H7 (cell line): ENCODE measurements around the gene NAT9. TPM values are rescaled to one million over a fixed set of nuclear protein-coding genes. Genes with fewer than 3 reads are reported as not detected.
A peak's percentile ranks its signal among the peaks of the same experiment; 100 is the strongest.

Experiments used
- DNase-seq: peaks from one replicate; pipeline ENCODE4 v3.0.0; 2012
- H3K27me3 ChIP-seq: 2 replicates; pipeline ENCODE4 v1.6.0; 2011; ENCODE audit warnings: mild to moderate bottlenecking, low read length; ENCODE audit not compliant: control insufficient read depth, insufficient read depth
- H3K36me3 ChIP-seq: replicated peaks from 2 replicates; pipeline ENCODE4 v1.5.1; 2011; ENCODE audit warnings: low read length; ENCODE audit not compliant: control insufficient read depth, insufficient read depth
- H3K4me3 ChIP-seq: 2 replicates; pipeline ENCODE4 v1.5.1; 2011; ENCODE audit warnings: low read depth, mild to moderate bottlenecking, control low read depth, low read length, moderate library complexity; ENCODE audit not compliant: insufficient read depth
- total RNA-seq: library from RNA; depleted of rRNA; stranded (reverse); fragments of >200 nt; shearing (Covaris generic); gene quantifications from 2 replicates; pipeline ENCODE4 v1.2.3, GENCODE V29; 2014

Gene NAT9
- total RNA-seq, 1 experiment from 2014 or later, result 47.9 TPM

DNA sequence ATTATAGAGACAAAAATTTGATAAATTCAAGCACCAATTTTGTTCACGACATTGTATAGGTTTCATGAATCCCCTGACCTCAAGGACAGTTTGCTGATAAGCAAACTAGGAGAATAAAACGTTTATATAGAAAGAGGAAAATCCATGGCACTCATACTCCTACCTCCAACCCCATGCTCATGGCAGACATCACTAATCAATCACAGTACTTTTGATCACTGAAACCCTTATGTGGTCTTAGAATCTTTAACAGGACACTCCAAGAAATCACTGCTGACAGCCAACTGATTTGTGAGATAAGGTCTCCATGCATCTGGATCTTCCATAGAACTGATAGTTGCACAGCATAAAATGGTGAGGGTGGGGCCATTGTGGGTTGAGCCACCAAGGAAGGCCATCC lies 32.4 kb downstream of the NAT9 start:
- Histone ChIP-seq H3K36me3 (no peaks in the 10 kb centered on the region), H3K4me3 (no peak overlapping the region), H3K27me3 (no peaks in the 10 kb centered on the region; the same call in 1 of the 2 replicates)
- no peak for DNase-seq

- Histone ChIP-seq H3K27me3 (peaks cover 3% of the 10 kb centered on the region; the same call in 1 of the 2 replicates), H3K36me3 (no peaks in the 10 kb centered on the region), H3K4me3 (no peak overlapping the region)
- DNase-seq, result peak; percentile 14
Observed at GRCh38 chr17:74742978-74743545, 33.1 kb downstream of the NAT9 start.

DNA sequence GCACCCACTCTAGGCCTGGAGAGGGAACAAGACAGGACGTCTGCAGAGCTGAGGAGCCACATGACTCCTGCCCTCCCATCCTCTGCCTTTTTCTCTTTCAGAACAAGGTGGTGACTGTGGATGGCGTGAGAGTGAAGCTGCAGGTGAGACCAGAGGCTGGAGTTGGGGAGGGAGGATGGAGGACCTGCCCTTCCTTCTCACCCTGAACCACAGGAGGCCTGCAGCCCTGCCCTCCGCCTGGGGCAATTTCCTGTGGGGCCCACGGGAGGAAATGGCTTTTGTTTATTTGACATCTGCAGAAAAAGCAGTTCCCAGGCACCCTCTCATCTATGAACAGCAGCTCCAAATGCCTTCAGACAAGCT lies 34.0 kb downstream of the NAT9 start:
- no peaks in the 10 kb centered on the region for H3K36me3 ChIP-seq
- H3K27me3 ChIP-seq, result peaks cover 7% of the 10 kb centered on the region; the same call in 1 of the 2 replicates
- DNase-seq, result peak; percentile 36
- H3K4me3 ChIP-seq, result no peak overlapping the region

DNA sequence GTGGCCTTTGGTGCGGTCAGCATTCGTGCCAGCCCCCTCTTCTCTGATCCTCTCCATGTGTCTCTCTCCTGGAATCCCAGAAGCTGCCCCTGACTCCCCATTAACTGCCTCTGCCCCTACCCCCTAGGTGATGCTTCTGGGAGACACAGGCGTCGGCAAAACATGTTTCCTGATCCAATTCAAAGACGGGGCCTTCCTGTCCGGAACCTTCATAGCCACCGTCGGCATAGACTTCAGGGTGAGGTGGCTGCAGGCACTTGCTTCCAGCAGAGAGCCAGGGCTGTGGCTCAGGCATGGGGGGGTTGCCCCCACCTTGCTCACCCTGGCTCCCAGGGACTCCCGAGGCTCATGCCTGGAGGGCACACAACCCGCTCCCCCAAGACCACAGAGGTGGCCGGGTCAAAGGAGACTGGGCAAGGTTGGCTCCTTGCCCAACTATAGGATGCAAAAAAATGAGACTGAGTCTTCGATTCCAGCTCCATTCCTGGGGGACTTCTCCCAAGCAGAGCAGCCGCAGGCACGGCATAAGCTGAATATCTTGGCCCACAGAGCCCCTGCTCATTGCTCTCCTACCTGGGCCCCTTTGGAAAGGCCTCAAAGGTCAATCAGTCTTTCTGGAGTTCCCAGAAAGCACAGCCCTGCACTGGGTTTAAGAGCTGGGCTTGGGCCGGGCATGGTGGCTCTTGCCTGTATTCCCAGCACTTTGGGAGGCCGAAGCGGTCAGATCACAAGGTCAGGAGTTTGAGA lies 35.3 kb downstream of the NAT9 start:
- DNase-seq, result peak; percentile 18
- H3K27me3 ChIP-seq, result peaks cover 11% of the 10 kb centered on the region
- H3K36me3 ChIP-seq, result no peaks in the 10 kb centered on the region
- no peak overlapping the region for H3K4me3 ChIP-seq

DNA sequence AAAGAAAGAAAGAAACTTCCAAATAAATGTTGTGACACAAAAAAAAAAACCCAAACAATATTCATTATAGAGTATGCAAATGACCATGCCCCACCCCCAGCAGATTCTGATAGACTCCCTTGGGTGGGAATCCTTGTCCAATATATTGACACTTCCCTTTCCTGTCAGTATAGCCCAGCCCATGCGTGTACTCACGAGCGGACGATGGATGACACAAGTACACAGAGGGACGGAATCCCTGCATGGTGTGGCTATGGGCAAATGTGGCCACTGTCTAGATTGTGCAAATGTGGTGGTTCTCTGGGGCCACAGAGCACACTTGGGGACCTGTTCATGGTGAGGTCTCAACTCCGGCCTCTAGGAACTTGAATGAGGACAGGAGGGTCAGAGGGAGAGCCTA lies 36.0 kb downstream of the NAT9 start:
- no peak for DNase-seq
- H3K36me3 ChIP-seq, result no peaks in the 10 kb centered on the region
- peaks cover 13% of the 10 kb centered on the region for H3K27me3 ChIP-seq
- no peak overlapping the region for H3K4me3 ChIP-seq

DNA sequence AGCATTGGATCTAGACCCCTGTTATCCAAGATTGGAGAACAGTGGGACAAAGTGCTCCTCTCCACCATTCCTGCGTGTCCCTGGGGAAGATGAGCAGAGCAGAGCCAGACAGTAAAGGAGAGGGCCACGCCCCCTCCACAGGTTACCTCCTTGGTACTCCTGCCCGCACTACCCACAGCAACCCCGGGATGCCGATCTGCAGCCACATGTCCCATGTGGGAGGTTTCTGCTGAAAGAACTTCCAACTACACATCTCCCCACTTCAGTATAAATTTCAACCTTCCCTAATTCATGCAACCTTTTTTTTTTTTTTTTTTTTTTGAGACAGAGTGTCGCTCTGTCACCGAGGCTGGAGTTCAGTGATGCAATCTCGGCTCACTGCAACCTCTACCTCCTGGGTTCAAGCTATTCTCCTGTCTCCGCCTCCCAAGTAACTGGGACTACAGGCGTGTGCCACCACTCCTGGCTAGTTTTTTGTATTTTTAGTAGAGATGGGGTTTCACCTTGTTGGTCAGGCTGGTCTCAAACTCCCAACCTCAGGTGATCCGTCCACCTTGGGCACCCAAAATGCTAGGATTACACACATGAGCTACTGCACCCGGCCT lies 36.8 kb downstream of the NAT9 start:
- H3K4me3 ChIP-seq, result no peak overlapping the region
- no peaks in the 10 kb centered on the region for H3K36me3 ChIP-seq
- H3K27me3 ChIP-seq, result peaks cover 14% of the 10 kb centered on the region
- DNase-seq, result peak; percentile 31

DNA sequence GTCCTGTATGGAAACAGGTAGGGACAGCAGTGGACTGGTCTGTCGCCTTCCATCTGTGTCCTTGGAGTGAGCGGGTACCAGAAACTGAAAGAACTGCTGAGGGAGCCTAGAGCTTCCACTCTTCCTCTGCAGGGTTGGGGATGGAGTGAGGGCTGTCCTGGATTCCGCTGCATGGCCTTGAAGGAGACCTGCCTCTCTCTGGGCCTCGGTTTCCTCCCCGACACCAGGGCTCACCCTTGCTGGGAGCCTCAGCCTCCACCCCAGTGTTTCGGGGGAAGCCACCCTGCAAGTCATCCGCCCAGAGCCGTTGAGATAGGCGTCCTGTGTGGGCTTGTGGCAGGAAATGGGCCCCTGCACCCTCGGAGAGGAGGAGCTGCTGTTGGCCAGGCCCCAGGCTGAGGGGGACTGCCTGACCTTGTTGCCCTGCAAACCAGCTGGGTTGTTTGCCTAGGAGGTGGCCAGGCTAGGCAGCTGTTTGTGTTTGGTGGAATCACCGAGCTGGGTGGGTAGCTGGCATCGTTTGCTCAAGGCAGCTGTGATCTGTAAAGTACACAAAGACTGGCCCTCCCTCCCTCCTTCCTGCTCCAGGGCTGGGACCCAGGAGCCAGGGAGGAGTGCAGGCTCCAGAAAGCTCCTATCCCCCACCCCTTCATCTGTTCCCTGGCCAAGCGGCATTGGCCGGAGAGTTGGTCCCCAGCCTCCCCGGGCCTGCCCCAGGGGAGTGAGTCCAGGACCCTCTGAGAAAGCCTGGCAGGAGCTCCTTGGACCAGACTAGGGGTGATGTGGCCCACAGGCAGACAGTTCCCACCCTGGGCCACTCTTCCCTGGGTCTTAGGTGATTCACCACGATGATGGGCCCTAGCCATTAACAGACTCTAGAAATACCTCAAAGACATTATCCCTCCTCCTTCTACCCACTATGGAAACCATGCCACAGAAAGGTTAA lies 37.8 kb downstream of the NAT9 start:
- Histone ChIP-seq H3K27me3 (peaks cover 21% of the 10 kb centered on the region), H3K36me3 (no peaks in the 10 kb centered on the region), H3K4me3 (peak overlapping the region; percentile 67; the same call in 1 of the 2 replicates)
- peak; percentile 50 for DNase-seq

- Histone ChIP-seq H3K36me3 (no peaks in the 10 kb centered on the region), H3K27me3 (peaks cover 22% of the 10 kb centered on the region), H3K4me3 (peak overlapping the region; percentile 67)
- DNase-seq, result peak; percentile 92
Observed at GRCh38 chr17:74737299-74738050, 38.7 kb downstream of the NAT9 start.

DNA sequence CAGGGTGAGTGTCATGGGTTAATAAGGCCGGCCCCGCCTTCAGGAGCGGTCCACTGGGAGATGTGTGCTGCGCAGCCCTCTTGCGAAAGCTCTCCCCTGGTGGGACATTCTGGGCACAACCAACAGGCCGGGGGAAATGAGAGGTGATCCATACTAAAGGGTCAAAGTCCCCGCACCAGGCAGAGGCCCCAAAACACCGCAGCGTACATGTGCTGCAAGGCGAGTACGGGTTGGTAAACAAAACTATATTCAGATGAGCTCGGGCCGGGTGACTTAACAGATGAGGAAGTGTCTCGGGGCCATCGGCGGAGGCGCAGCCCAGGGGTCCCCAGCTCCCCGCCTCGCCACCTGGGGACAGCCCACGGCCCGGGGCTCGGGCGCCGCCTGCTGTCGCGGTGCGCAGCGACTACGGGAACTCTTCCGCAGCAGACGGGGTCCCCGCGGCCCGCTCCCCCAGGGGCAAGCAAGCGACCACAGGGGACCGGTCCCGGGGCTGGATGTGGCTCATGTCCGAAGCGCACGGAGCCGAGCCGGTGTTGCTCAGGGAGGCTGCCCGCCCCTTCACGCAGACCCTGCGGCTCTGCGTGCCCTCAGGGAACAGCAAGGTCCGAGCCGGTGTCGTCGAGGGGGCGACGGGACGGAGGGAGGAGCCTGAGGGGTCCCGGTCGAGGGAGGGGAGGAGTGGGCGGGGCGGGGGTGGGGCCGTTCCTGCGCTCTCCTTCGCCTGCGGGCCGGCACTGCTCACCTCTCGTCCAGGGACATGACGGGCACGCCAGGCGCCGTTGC lies 39.4 kb downstream of the NAT9 start, which contains the start of gene RAB37:
Gene RAB37, plus strand, starts transcription at position 744 of the 786 bp plus-strand sequence. Its CDS starts 17 bp downstream, at position 761.
- DNase-seq, result peak; percentile 97
- no peaks in the 10 kb centered on the region for H3K36me3 ChIP-seq
- peak within 1 kb of the TSS; percentile 67 for H3K4me3 ChIP-seq
- H3K27me3 ChIP-seq, result peaks cover 22% of the 10 kb centered on the region

- no peak for DNase-seq
- no peaks in the 10 kb centered on the region for H3K36me3 ChIP-seq
- peaks cover 22% of the 10 kb centered on the region for H3K27me3 ChIP-seq
- H3K4me3 ChIP-seq, result no peak overlapping the region
Observed at GRCh38 chr17:74734256-74734655, 41.9 kb downstream of the NAT9 start.

DNA sequence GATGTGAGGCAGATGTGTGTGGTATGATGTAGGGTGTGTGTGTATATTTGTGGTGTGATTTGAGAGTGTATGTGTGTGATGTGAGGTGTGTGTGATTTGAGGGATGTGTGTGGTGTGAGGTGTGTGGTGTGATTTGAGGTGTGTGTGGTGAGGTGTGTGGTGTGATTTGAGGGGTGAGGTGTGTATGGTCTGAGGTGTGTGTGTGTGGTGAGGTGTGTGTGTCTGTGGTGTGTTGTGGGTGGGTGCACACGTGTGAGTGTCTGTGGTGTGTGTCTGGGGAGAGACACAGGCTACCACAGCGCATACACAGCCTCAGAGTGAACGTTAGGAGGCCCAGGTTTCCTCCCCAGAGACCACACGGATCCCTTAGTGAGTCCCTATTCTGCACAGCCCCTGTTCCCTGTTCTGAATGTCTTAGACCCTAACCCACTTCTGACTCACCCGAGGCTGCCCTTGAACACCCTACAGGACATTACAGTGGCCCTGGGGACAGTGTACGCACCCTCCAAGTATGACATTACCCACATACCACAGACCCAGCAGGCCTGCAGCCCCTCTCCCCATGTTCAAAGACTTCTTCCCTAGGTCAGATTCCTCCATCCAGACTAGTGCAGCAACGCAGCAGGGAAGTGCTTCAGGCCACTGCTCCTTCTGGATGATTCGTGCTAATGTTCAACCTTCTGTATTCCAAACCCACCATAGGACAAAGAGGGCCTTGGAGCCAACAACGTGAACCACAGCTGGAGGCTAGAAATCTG lies 42.6 kb downstream of the NAT9 start:
- DNase-seq, result no peak
- Histone ChIP-seq H3K4me3 (no peak overlapping the region), H3K36me3 (no peaks in the 10 kb centered on the region), H3K27me3 (peaks cover 22% of the 10 kb centered on the region)

- Histone ChIP-seq H3K36me3 (no peaks in the 10 kb centered on the region), H3K27me3 (peaks cover 16% of the 10 kb centered on the region), H3K4me3 (no peak overlapping the region)
- no peak for DNase-seq
Observed at GRCh38 chr17:74732042-74732867, 43.9 kb downstream of the NAT9 start.
